ENCODE data around the gene DTD1. TPM values are rescaled to one million over a fixed set of nuclear protein-coding genes. Genes with fewer than 3 reads are reported as not detected.

DTD1 gene
- total and polyA plus RNA-seq, 2 of the 13 experiments (the other 11 are each of a cell fraction or from before 2014, with no cell fraction given), result 41.2 to 79.3 TPM

GRCh38 chr20:18637224-18637623 is 49.4 kb downstream of the DTD1 start (continued):
- no peak for TF ChIP-seq DMTF1 (CRISPR knock-in tag; IDR thresholded peaks at IDR 0.05)

DNA sequence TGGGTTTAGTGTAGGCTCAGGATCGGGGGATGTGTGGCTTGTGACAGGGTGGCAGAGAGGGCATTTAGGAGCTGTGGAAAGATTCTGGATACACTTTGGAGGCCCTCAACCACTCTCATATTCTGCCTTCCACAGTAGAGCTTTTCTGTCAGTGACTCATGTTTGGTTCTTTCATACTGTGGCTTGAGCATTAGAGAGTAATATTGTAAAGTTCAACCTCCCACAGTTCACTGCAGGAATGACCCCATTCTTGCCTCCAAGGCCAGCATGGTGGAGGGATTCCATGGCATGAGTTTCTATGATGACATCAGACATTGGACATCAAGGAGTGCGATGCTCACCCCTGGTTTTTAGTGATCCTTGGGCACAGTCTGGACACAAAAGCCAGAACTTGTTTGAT is 50.9 kb downstream of the DTD1 start:
- H3K9ac ChIP-seq (ENCODE audit: insufficient read depth, low read depth, low read length), result no peak overlapping the region
- no peak overlapping the region for H3K27ac ChIP-seq (ENCODE audit: extremely low read length, insufficient read depth, low read length)
- no peak for DNase-seq (ENCODE audit: low spot score)
- H3K79me2 ChIP-seq (ENCODE audit: insufficient read depth, low read length), result no peaks in the 10 kb centered on the region
- no TSS peak for BruUV-seq (replicated peaks)
- H3K4me1 ChIP-seq (ENCODE audit: insufficient read depth, low read length), result no peaks in the 10 kb centered on the region
- H3K27me3 ChIP-seq (ENCODE audit: control insufficient read depth in 1 of 2, insufficient read depth in 2 of 2, low read length in 2 of 2), result no peaks in the 10 kb centered on the region
- peaks cover 2 to 10% of the 10 kb centered on the region in 2 experiments; a peak in 2 of 5 replicates for H3K36me3 ChIP-seq (replicated peaks in 1 of 2; ENCODE audit: control insufficient read depth in 1 of 2, insufficient read depth in 2 of 2, low read length in 2 of 2)
- TF ChIP-seq E2F5 (CRISPR knock-in tag; conservative IDR thresholded peaks at IDR 0.05), result no peak
- TF ChIP-seq TGIF2 (CRISPR knock-in tag; IDR thresholded peaks at IDR 0.05), result no peak
- TF ChIP-seq, protein P1, sequence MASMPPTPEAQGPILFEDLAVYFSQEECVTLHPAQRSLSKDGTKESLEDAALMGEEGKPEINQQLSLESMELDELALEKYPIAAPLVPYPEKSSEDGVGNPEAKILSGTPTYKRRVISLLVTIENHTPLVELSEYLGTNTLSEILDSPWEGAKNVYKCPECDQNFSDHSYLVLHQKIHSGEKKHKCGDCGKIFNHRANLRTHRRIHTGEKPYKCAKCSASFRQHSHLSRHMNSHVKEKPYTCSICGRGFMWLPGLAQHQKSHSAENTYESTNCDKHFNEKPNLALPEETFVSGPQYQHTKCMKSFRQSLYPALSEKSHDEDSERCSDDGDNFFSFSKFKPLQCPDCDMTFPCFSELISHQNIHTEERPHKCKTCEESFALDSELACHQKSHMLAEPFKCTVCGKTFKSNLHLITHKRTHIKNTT (CRISPR knock-in tag; IDR thresholded peaks at IDR 0.05), result no peak
- TF ChIP-seq MEF2D (CRISPR knock-in tag; IDR thresholded peaks at IDR 0.05), result no peak
- no peak for TF ChIP-seq MTA1 (CRISPR knock-in tag; IDR thresholded peaks at IDR 0.05; ENCODE audit: borderline replicate concordance)
- TF ChIP-seq HNF4A (CRISPR knock-in tag; IDR thresholded peaks at IDR 0.05), result no peak
- no peak for TF ChIP-seq ZNF3 (CRISPR knock-in tag; IDR thresholded peaks at IDR 0.05)
- no peak for TF ChIP-seq TOPORS (CRISPR knock-in tag; IDR thresholded peaks at IDR 0.05)
- TF ChIP-seq RXRA (CRISPR knock-in tag; IDR thresholded peaks at IDR 0.05), result no peak
- TF ChIP-seq ZNF761 (CRISPR knock-in tag; conservative IDR thresholded peaks at IDR 0.05), result no peak
- TF ChIP-seq ZNF510 (CRISPR knock-in tag; IDR thresholded peaks at IDR 0.05; ENCODE audit: low read depth), result no peak
- no peak for TF ChIP-seq ZNF644 (CRISPR knock-in tag; IDR thresholded peaks at IDR 0.05; ENCODE audit: low read depth)
- no peak for TF ChIP-seq SCMH1 (CRISPR knock-in tag; IDR thresholded peaks at IDR 0.05; ENCODE audit: borderline replicate concordance)
- no peak for TF ChIP-seq RORA (CRISPR knock-in tag; IDR thresholded peaks at IDR 0.05)
- TF ChIP-seq MAFK (conservative IDR thresholded peaks at IDR 0.05 in 1 of 2, IDR thresholded peaks at IDR 0.05 in 1 of 2; ENCODE audit: low read length in 2 of 2), result no peak
- intact Hi-C loops (cut with micrococcal nuclease; ENCODE audit: unreplicated experiment), result no loop called here
- POLR2A ChIA-PET, result no interaction called here
- FAIRE-seq, result no peak
- H3K4me2 ChIP-seq (ENCODE audit: low read depth, low read length), result no peak overlapping the region
- ATAC-seq, result no peak
- H3K4me3 ChIP-seq (replicated peaks in 1 of 3; ENCODE audit: insufficient read depth in 1 of 3, low read depth in 2 of 3, low read length in 3 of 3), result no peak overlapping the region
- CTCF ChIA-PET (ENCODE audit: low intra/inter-chr PET ratio, low total read pairs), result no interaction called here
- no peaks in the 10 kb centered on the region for H3K9me3 ChIP-seq (ENCODE audit: low read length)
- H4K20me1 ChIP-seq (ENCODE audit: insufficient read depth, low read length), result no peaks in the 10 kb centered on the region
- 96% methylated on average over 2 of the region's 2 CpGs for WGBS (ENCODE audit: low lambda C conversion rate)
- no peak overlapping the region for H2AFZ ChIP-seq (ENCODE audit: low read length)
- in situ Hi-C loops (cut with HindIII; ENCODE audit: extremely low pct_ligation_motif_present, low pct_unique_long_range_greater_than_20kb), result loop anchor here (10.0 to 25.0 kb wide), 3 partner anchors 574 to 1026 kb away; partner anchors contain the start of gene SLC24A3
